Measurements from ENCODE around the gene SCNN1A. TPM values are rescaled to one million over a fixed set of nuclear protein-coding genes. Genes with fewer than 3 reads are reported as not detected.

SCNN1A gene
- total and polyA plus RNA-seq, 2 of the 13 experiments (the other 11 are each of a cell fraction or from before 2014, with no cell fraction given) = 1.5 to 14.6 TPM

GRCh38 chr12:6342140-6342889, 33.0 kb downstream of the SCNN1A start:
- no peak overlapping the region for H2AFZ ChIP-seq (ENCODE audit: low read length)
- BruUV-seq (replicated peaks) = no TSS peak
- peak overlapping the region; percentile 96 for H3K4me2 ChIP-seq (ENCODE audit: low read depth, low read length)
- H3K4me3 ChIP-seq (replicated peaks in 1 of 3; ENCODE audit: insufficient read depth in 1 of 3, low read depth in 2 of 3, low read length in 3 of 3) = peak overlapping the region; percentile 85 to 99 (median 97)
- H4K20me1 ChIP-seq (ENCODE audit: insufficient read depth, low read length) = no peaks in the 10 kb centered on the region; the same call in 1 of the 2 replicates
- ChIA-PET POLR2A (interaction anchor here (0.7 to 11.0 kb wide), 13 partner anchors 14 to 193 kb away, joined by 3 to 278 read pairs (median 5); partner anchors contain the start of genes GAPDH, LTBR, MRPL51 and PLEKHG6), CTCF (ENCODE audit: low intra/inter-chr PET ratio, low total read pairs) (no interaction called here)
- 0 out of 3 replicates have a peak, but pooled peaks have one; percentile 3 for ATAC-seq
- in situ Hi-C loops (cut with HindIII; ENCODE audit: extremely low pct_ligation_motif_present, low pct_unique_long_range_greater_than_20kb) (no loop called here), intact Hi-C loops (cut with micrococcal nuclease; ENCODE audit: unreplicated experiment) (loop anchor here (10.0 kb wide), 1 partner anchor 192 kb away; the partner anchor contains the start of gene GAPDH)
- peak overlapping the region; percentile 82 for H3K27ac ChIP-seq (ENCODE audit: extremely low read length, insufficient read depth, low read length)
- H3K79me2 ChIP-seq (ENCODE audit: insufficient read depth, low read length) = peaks cover 52% of the 10 kb centered on the region
- H3K9me3 ChIP-seq (ENCODE audit: low read length) = no peaks in the 10 kb centered on the region
- DNase-seq (ENCODE audit: low spot score) = no peak
- no peaks in the 10 kb centered on the region for H3K36me3 ChIP-seq (replicated peaks in 1 of 2; ENCODE audit: control insufficient read depth in 1 of 2, insufficient read depth in 2 of 2, low read length in 2 of 2)
- WGBS (ENCODE audit: low lambda C conversion rate) = 31% methylated on average over 6 of the region's 7 CpGs
- H3K4me1 ChIP-seq (ENCODE audit: insufficient read depth, low read length) = peaks cover 73% of the 10 kb centered on the region
- H3K9ac ChIP-seq (ENCODE audit: insufficient read depth, low read depth, low read length) = peak overlapping the region; percentile 95
- H3K27me3 ChIP-seq (ENCODE audit: control insufficient read depth in 1 of 2, insufficient read depth in 2 of 2, low read length in 2 of 2) = no peaks in the 10 kb centered on the region; a peak in 1 of 5 replicates
- peak; percentile 28 for FAIRE-seq
- no peak for TF ChIP-seq GABPA (IDR thresholded peaks at IDR 0.05; ENCODE audit: low read depth, low read length)
- no peak for TF ChIP-seq GABPA (CRISPR knock-in tag; IDR thresholded peaks at IDR 0.05; ENCODE audit: low read depth)
- TF ChIP-seq PHF21A (CRISPR knock-in tag; IDR thresholded peaks at IDR 0.05) = 0 out of 2 replicates have a peak, but pooled peaks have one; percentile 28
- no peak for TF ChIP-seq ZNF597 (CRISPR knock-in tag; IDR thresholded peaks at IDR 0.05)
- TF ChIP-seq MYC (CRISPR knock-in tag; IDR thresholded peaks at IDR 0.05; ENCODE audit: borderline replicate concordance) = 0 out of 2 replicates have a peak, but pooled peaks have one; percentile 12
- TF ChIP-seq, protein P1, sequence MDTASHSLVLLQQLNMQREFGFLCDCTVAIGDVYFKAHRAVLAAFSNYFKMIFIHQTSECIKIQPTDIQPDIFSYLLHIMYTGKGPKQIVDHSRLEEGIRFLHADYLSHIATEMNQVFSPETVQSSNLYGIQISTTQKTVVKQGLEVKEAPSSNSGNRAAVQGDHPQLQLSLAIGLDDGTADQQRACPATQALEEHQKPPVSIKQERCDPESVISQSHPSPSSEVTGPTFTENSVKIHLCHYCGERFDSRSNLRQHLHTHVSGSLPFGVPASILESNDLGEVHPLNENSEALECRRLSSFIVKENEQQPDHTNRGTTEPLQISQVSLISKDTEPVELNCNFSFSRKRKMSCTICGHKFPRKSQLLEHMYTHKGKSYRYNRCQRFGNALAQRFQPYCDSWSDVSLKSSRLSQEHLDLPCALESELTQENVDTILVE (CRISPR knock-in tag; IDR thresholded peaks at IDR 0.05) = 0 out of 2 replicates have a peak, but pooled peaks have one; percentile 9
- TF ChIP-seq PHF20 (CRISPR knock-in tag; IDR thresholded peaks at IDR 0.05) = peak; percentile 8; the same call in 1 of the 2 replicates
- peak; percentile 88; the same call in 1 of the 2 replicates for TF ChIP-seq ZNF263 (CRISPR knock-in tag; IDR thresholded peaks at IDR 0.05)
- TF ChIP-seq, protein P2, sequence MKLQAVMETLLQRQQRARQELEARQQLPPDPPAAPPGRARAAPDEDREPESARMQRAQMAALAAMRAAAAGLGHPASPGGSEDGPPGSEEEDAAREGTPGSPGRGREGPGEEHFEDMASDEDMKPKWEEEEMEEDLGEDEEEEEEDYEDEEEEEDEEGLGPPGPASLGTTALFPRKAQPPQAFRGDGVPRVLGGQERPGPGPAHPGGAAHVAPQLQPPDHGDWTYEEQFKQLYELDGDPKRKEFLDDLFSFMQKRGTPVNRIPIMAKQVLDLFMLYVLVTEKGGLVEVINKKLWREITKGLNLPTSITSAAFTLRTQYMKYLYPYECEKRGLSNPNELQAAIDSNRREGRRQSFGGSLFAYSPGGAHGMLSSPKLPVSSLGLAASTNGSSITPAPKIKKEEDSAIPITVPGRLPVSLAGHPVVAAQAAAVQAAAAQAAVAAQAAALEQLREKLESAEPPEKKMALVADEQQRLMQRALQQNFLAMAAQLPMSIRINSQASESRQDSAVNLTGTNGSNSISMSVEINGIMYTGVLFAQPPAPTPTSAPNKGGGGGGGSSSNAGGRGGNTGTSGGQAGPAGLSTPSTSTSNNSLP (IDR thresholded peaks at IDR 0.05; ENCODE audit: low read depth, low read length) = no peak
- TF ChIP-seq MTA3 (CRISPR knock-in tag; IDR thresholded peaks at IDR 0.05) = no peak
- TF ChIP-seq ZNF652 (CRISPR knock-in tag; IDR thresholded peaks at IDR 0.05; ENCODE audit: borderline replicate concordance, low read depth) = peak; percentile 99
- no peak for TF ChIP-seq HHEX (CRISPR knock-in tag; IDR thresholded peaks at IDR 0.05)
- TF ChIP-seq NR2F6 (IDR thresholded peaks at IDR 0.05) = 0 out of 2 replicates have a peak, but pooled peaks have one; percentile 28
- no peak for TF ChIP-seq NR2F6 (CRISPR knock-in tag; IDR thresholded peaks at IDR 0.05)
- peak; percentile 23 for TF ChIP-seq ASH2L (IDR thresholded peaks at IDR 0.05; ENCODE audit: insufficient read length, low read depth, low read length)
- TF ChIP-seq ZNF547 (CRISPR knock-in tag; IDR thresholded peaks at IDR 0.05) = no peak
- 0 out of 2 replicates have a peak, but pooled peaks have one; percentile 4 for TF ChIP-seq GATA4 (IDR thresholded peaks at IDR 0.05; ENCODE audit: borderline replicate concordance, low read depth)
- TF ChIP-seq, protein P3, sequence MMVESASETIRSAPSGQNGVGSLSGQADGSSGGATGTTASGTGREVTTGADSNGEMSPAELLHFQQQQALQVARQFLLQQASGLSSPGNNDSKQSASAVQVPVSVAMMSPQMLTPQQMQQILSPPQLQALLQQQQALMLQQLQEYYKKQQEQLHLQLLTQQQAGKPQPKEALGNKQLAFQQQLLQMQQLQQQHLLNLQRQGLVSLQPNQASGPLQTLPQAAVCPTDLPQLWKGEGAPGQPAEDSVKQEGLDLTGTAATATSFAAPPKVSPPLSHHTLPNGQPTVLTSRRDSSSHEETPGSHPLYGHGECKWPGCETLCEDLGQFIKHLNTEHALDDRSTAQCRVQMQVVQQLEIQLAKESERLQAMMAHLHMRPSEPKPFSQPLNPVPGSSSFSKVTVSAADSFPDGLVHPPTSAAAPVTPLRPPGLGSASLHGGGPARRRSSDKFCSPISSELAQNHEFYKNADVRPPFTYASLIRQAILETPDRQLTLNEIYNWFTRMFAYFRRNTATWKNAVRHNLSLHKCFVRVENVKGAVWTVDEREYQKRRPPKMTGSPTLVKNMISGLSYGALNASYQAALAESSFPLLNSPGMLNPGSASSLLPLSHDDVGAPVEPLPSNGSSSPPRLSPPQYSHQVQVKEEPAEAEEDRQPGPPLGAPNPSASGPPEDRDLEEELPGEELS (CRISPR knock-in tag; IDR thresholded peaks at IDR 0.05) = 0 out of 2 replicates have a peak, but pooled peaks have one; percentile 43
- 0 out of 2 replicates have a peak, but pooled peaks have one; percentile 5 for TF ChIP-seq ZNF607 (CRISPR knock-in tag; IDR thresholded peaks at IDR 0.05; ENCODE audit: borderline replicate concordance)

Measured in HepG2 (cell line).